ENCODE data around the gene GRIN1. TPM values are rescaled to one million over a fixed set of nuclear protein-coding genes. Genes with fewer than 3 reads are reported as not detected.

The GRIN1 gene
- total and polyA plus RNA-seq, 2 donors (not counting 1 experiment from before 2014, with no cell fraction given), result 0.04 TPM; not detected in 1

DNA sequence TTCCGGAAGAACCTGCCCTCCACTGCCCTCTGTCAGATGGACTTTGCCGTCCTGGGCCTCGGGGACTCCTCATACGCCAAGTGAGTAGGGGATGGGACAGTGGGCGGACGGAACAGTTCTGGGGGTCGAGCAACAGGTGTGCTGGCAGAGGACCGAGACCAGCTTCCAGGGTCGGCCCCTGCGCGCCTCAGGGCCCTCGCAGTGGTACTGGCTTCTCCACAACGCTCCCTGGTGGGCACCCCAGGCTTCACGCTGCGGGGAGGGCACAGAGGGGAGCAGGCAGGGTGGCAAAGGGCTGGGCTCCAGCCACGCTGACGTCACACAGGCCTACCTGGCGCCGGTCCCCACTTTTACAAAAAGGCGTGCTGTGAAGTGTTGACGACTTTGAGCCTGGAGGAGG, 73.6 kb downstream of the GRIN1 start:
- intact Hi-C loops (cut with micrococcal nuclease), result no loop called here
- no peak for DNase-seq
- ChIA-PET CTCF (no interaction called here), POLR2A (no interaction called here)
- Mint-ChIP-seq H3K9me3 (ENCODE audit: insufficient read depth) (no peaks in the 10 kb centered on the region), H3K4me3 (no peak overlapping the region), H3K27ac (no peak overlapping the region), H3K4me1 (peaks cover 1% of the 10 kb centered on the region), H3K27me3 (no peaks in the 10 kb centered on the region)
- no peaks in the 10 kb centered on the region for H3K9me3 ChIP-seq (ENCODE audit: control extremely low read depth in 1 of 3, control insufficient read depth in 2 of 3, insufficient read depth in 1 of 3, low read length in 2 of 3)
- no peaks in the 10 kb centered on the region for H3K4me1 ChIP-seq (ENCODE audit: control insufficient read depth in 2 of 2, insufficient read depth in 2 of 2, low read length in 2 of 2)
- ATAC-seq (ENCODE audit: low read depth), result no peak
- H3K4me2 ChIP-seq (replicated peaks; ENCODE audit: low read depth, low read length, poor library complexity, severe bottlenecking), result no peak overlapping the region
- H3K4me3 ChIP-seq (ENCODE audit: control extremely low read depth in 1 of 5, extremely low read depth in 1 of 5, insufficient read depth in 1 of 5, low read depth in 2 of 5, low read length in 4 of 5), result no peak overlapping the region
- H3K27ac ChIP-seq (ENCODE audit: low read length in 2 of 2), result no peak overlapping the region
- no peaks in the 10 kb centered on the region for H3K36me3 ChIP-seq (replicated peaks in 1 of 2; ENCODE audit: control extremely low read depth in 1 of 2, control insufficient read depth in 1 of 2, extremely low read depth in 1 of 2, insufficient read depth in 2 of 2, low read length in 1 of 2)
- peaks cover 4% of the 10 kb centered on the region for H3K79me2 ChIP-seq (ENCODE audit: control insufficient read depth, insufficient read depth, low read length)
- no peaks in the 10 kb centered on the region for H4K20me1 ChIP-seq (ENCODE audit: control insufficient read depth, insufficient read depth, low read length, poor library complexity, severe bottlenecking)
- H3K27me3 ChIP-seq (replicated peaks in 1 of 4; ENCODE audit: control extremely low read depth in 1 of 4, control insufficient read depth in 3 of 4, insufficient read depth in 4 of 4, low read length in 3 of 4), result no peaks in the 10 kb centered on the region
- no peak overlapping the region for H2AFZ ChIP-seq (ENCODE audit: insufficient read depth, low read depth, low read length, poor library complexity, severe bottlenecking)
- no peak overlapping the region for H3K9ac ChIP-seq (ENCODE audit: low read length)
- 93% methylated on average over 21 of the region's 21 CpGs for WGBS (ENCODE audit: insufficient coverage)
- no peak for TF ChIP-seq EZH2 (IDR thresholded peaks at IDR 0.05; ENCODE audit: borderline replicate concordance, insufficient read depth, low read depth, low read length, poor library complexity, severe bottlenecking)
- TF ChIP-seq, protein P1, sequence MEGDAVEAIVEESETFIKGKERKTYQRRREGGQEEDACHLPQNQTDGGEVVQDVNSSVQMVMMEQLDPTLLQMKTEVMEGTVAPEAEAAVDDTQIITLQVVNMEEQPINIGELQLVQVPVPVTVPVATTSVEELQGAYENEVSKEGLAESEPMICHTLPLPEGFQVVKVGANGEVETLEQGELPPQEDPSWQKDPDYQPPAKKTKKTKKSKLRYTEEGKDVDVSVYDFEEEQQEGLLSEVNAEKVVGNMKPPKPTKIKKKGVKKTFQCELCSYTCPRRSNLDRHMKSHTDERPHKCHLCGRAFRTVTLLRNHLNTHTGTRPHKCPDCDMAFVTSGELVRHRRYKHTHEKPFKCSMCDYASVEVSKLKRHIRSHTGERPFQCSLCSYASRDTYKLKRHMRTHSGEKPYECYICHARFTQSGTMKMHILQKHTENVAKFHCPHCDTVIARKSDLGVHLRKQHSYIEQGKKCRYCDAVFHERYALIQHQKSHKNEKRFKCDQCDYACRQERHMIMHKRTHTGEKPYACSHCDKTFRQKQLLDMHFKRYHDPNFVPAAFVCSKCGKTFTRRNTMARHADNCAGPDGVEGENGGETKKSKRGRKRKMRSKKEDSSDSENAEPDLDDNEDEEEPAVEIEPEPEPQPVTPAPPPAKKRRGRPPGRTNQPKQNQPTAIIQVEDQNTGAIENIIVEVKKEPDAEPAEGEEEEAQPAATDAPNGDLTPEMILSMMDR (IDR thresholded peaks at IDR 0.05), result no peak

DNA sequence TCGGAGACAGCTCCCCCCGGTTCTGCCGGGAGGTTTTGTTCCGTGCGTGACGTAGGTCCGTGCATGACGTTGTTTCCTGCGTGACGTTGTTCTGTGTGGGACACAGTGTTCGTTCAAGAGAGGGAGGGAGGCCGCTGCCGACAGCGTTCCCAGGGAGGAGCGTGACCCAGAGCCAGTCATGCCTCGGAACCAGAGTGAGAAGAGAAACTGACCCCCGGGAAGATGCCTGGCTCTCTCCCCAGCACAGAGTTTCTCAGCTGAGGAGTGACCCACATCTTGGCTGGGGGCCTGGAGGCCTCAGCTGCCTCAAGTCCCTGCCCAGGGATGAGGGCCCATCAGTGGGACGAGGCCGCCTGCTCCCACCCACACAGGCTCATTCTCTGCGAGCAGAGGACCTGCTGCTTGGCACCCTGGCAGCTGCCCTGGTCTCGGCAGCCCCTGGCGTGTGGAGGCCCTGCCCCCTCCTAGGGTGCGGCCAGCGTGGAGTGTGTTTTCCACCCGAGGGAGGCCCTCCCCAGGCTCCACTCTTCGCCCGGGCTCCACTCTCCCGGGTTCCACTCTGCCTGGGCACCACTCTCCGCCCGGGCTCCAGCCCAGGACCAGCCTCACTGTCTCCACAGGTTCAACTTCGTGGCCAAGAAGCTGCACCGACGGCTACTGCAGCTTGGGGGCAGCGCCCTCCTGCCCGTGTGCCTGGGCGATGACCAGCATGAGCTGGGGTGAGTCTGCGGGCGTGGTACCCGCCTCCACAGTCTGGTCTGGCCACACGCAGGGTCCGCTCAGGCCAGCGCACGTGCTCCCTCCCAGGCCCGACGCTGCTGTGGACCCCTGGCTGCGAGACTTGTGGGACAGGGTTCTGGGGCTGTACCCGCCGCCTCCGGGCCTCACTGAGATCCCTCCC, 74.5 kb downstream of the GRIN1 start:
- WGBS (ENCODE audit: insufficient coverage), result 96% methylated on average over 47 of the region's 49 CpGs
- no peaks in the 10 kb centered on the region for H3K27me3 ChIP-seq (replicated peaks in 1 of 4; ENCODE audit: control extremely low read depth in 1 of 4, control insufficient read depth in 3 of 4, insufficient read depth in 4 of 4, low read length in 3 of 4)
- no peak overlapping the region for H3K27ac ChIP-seq (ENCODE audit: low read length in 2 of 2)
- TF ChIP-seq, protein P1 (IDR thresholded peaks at IDR 0.05), result no peak
- no peak for TF ChIP-seq EZH2 (IDR thresholded peaks at IDR 0.05; ENCODE audit: borderline replicate concordance, insufficient read depth, low read depth, low read length, poor library complexity, severe bottlenecking)
- no peaks in the 10 kb centered on the region for H4K20me1 ChIP-seq (ENCODE audit: control insufficient read depth, insufficient read depth, low read length, poor library complexity, severe bottlenecking)
- no peaks in the 10 kb centered on the region for H3K27me3 Mint-ChIP-seq
- H3K9me3 Mint-ChIP-seq (ENCODE audit: insufficient read depth), result no peaks in the 10 kb centered on the region
- H3K4me1 Mint-ChIP-seq, result no peaks in the 10 kb centered on the region
- DNase-seq, result no peak
- H2AFZ ChIP-seq (ENCODE audit: insufficient read depth, low read depth, low read length, poor library complexity, severe bottlenecking), result no peak overlapping the region
- POLR2A ChIA-PET, result interaction anchor here (1.2 kb wide), 1 partner anchor 10 kb away, joined by 4 read pairs; no protein-coding TSS in a partner anchor
- H3K4me3 Mint-ChIP-seq, result no peak overlapping the region
- intact Hi-C loops (cut with micrococcal nuclease), result no loop called here
- no peaks in the 10 kb centered on the region for H3K4me1 ChIP-seq (ENCODE audit: control insufficient read depth in 2 of 2, insufficient read depth in 2 of 2, low read length in 2 of 2)
- ATAC-seq (ENCODE audit: low read depth), result no peak
- no peak overlapping the region for H3K4me3 ChIP-seq (ENCODE audit: control extremely low read depth in 1 of 5, extremely low read depth in 1 of 5, insufficient read depth in 1 of 5, low read depth in 2 of 5, low read length in 4 of 5)
- no peak overlapping the region for H3K4me2 ChIP-seq (replicated peaks; ENCODE audit: low read depth, low read length, poor library complexity, severe bottlenecking)
- no peak overlapping the region for H3K27ac Mint-ChIP-seq
- CTCF ChIA-PET, result no interaction called here
- H3K79me2 ChIP-seq (ENCODE audit: control insufficient read depth, insufficient read depth, low read length), result peaks cover 3% of the 10 kb centered on the region
- no peak overlapping the region for H3K9ac ChIP-seq (ENCODE audit: low read length)
- H3K36me3 ChIP-seq (replicated peaks in 1 of 2; ENCODE audit: control extremely low read depth in 1 of 2, control insufficient read depth in 1 of 2, extremely low read depth in 1 of 2, insufficient read depth in 2 of 2, low read length in 1 of 2), result no peaks in the 10 kb centered on the region
- no peaks in the 10 kb centered on the region for H3K9me3 ChIP-seq (ENCODE audit: control extremely low read depth in 1 of 3, control insufficient read depth in 2 of 3, insufficient read depth in 1 of 3, low read length in 2 of 3)
